Adipocyte (in vitro differentiated cells): ENCODE results near the gene TP63.

Experiments
- DNase-seq: peaks from one replicate; pipeline ENCODE4 v3.0.0-alpha.2; 2015; ENCODE audit warnings: low read depth
- H3K27me3 ChIP-seq: replicated peaks from 2 replicates; pipeline ENCODE4 v1.7.0; 2013; ENCODE audit warnings: mild to moderate bottlenecking, low read length, moderate library complexity; ENCODE audit not compliant: control insufficient read depth, insufficient read depth
- H3K36me3 ChIP-seq: 2 replicates; pipeline ENCODE4 v1.7.0; 2013; ENCODE audit warnings: low read length, mild to moderate bottlenecking, moderate library complexity; ENCODE audit not compliant: control insufficient read depth, insufficient read depth, severe bottlenecking
- H3K4me1 ChIP-seq: 2 replicates; pipeline ENCODE4 v1.7.0; 2013; ENCODE audit warnings: mild to moderate bottlenecking, low read length, moderate library complexity; ENCODE audit not compliant: control insufficient read depth, insufficient read depth
- H3K4me3 ChIP-seq: 2 replicates; pipeline ENCODE4 v1.7.0; 2013; ENCODE audit warnings: mild to moderate bottlenecking, low read length, moderate library complexity
- H3K9ac ChIP-seq: 2 replicates; pipeline ENCODE4 v1.7.0; 2013; ENCODE audit warnings: mild to moderate bottlenecking, low read length, moderate library complexity
- H3K9me3 ChIP-seq: 2 replicates; pipeline ENCODE4 v1.7.0; 2013; ENCODE audit warnings: mild to moderate bottlenecking, low read length, moderate library complexity; ENCODE audit not compliant: control insufficient read depth

TP63 gene

GRCh38 chr3:189907803-189908202, 276.6 kb downstream of the TP63 start:
- H3K9me3 ChIP-seq: no peaks in the 10 kb centered on the region
- peaks cover 12% of the 10 kb centered on the region for H3K4me1 ChIP-seq
- no peak overlapping the region for H3K4me3 ChIP-seq
- no peaks in the 10 kb centered on the region for H3K27me3 ChIP-seq
- H3K36me3 ChIP-seq: no peaks in the 10 kb centered on the region
- H3K9ac ChIP-seq: no peak overlapping the region
- no peak for DNase-seq

- H3K27me3 ChIP-seq: no peaks in the 10 kb centered on the region
- no peak overlapping the region for H3K9ac ChIP-seq
- no peak overlapping the region for H3K4me3 ChIP-seq
- H3K9me3 ChIP-seq: no peaks in the 10 kb centered on the region
- DNase-seq: peak; percentile 39
- peaks cover 6% of the 10 kb centered on the region for H3K4me1 ChIP-seq
- H3K36me3 ChIP-seq: no peaks in the 10 kb centered on the region
Observed at GRCh38 chr3:189908646-189909045, 277.5 kb downstream of the TP63 start.

GRCh38 chr3:189909139-189909538, 277.9 kb downstream of the TP63 start:
- Histone ChIP-seq H3K9ac (no peak overlapping the region), H3K36me3 (no peaks in the 10 kb centered on the region), H3K9me3 (no peaks in the 10 kb centered on the region), H3K27me3 (no peaks in the 10 kb centered on the region), H3K4me3 (no peak overlapping the region), H3K4me1 (peaks cover 6% of the 10 kb centered on the region)
- no peak for DNase-seq

- Histone ChIP-seq H3K36me3 (no peaks in the 10 kb centered on the region), H3K4me3 (no peak overlapping the region), H3K27me3 (no peaks in the 10 kb centered on the region), H3K4me1 (peaks cover 9% of the 10 kb centered on the region), H3K9me3 (no peaks in the 10 kb centered on the region), H3K9ac (no peak overlapping the region)
- no peak for DNase-seq
Observed at GRCh38 chr3:189909573-189909972, 278.4 kb downstream of the TP63 start.

- Histone ChIP-seq H3K9ac (no peak overlapping the region), H3K27me3 (no peaks in the 10 kb centered on the region), H3K9me3 (no peaks in the 10 kb centered on the region), H3K4me3 (no peak overlapping the region), H3K36me3 (no peaks in the 10 kb centered on the region), H3K4me1 (peaks cover 17% of the 10 kb centered on the region)
- DNase-seq: no peak
Observed at GRCh38 chr3:189911001-189911400, 279.8 kb downstream of the TP63 start.

- H3K4me1 ChIP-seq: peaks cover 11% of the 10 kb centered on the region
- H3K36me3 ChIP-seq: no peaks in the 10 kb centered on the region
- peak; percentile 90 for DNase-seq
- H3K27me3 ChIP-seq: no peaks in the 10 kb centered on the region
- no peaks in the 10 kb centered on the region for H3K9me3 ChIP-seq
- H3K4me3 ChIP-seq: no peak overlapping the region
- H3K9ac ChIP-seq: no peak overlapping the region
Observed at GRCh38 chr3:189914799-189915198, 283.6 kb downstream of the TP63 start.

GRCh38 chr3:189921770-189922169, 290.6 kb downstream of the TP63 start:
- Histone ChIP-seq H3K4me3 (no peak overlapping the region), H3K9ac (no peak overlapping the region), H3K36me3 (no peaks in the 10 kb centered on the region), H3K4me1 (no peaks in the 10 kb centered on the region), H3K9me3 (peaks cover 10% of the 10 kb centered on the region), H3K27me3 (no peaks in the 10 kb centered on the region)
- DNase-seq: no peak

- Histone ChIP-seq H3K9me3 (peaks cover 6% of the 10 kb centered on the region), H3K4me3 (no peak overlapping the region), H3K4me1 (no peaks in the 10 kb centered on the region), H3K9ac (no peak overlapping the region), H3K36me3 (no peaks in the 10 kb centered on the region), H3K27me3 (no peaks in the 10 kb centered on the region)
- no peak for DNase-seq
Observed at GRCh38 chr3:189927975-189928895, 297.0 kb downstream of the TP63 start.

- Histone ChIP-seq H3K4me3 (no peak overlapping the region), H3K9me3 (no peaks in the 10 kb centered on the region), H3K27me3 (peaks cover 4% of the 10 kb centered on the region), H3K36me3 (no peaks in the 10 kb centered on the region), H3K9ac (no peak overlapping the region), H3K4me1 (peaks cover 5% of the 10 kb centered on the region)
- no peak for DNase-seq
Observed at GRCh38 chr3:189936201-189936945, 305.2 kb downstream of the TP63 start.

- Histone ChIP-seq H3K36me3 (no peaks in the 10 kb centered on the region), H3K9ac (no peak overlapping the region), H3K27me3 (peaks cover 4% of the 10 kb centered on the region), H3K4me3 (no peak overlapping the region), H3K4me1 (peaks cover 10% of the 10 kb centered on the region), H3K9me3 (no peaks in the 10 kb centered on the region)
- DNase-seq: peak; percentile 83
Observed at GRCh38 chr3:189937302-189938127, 306.3 kb downstream of the TP63 start.

- peaks cover 10% of the 10 kb centered on the region for H3K4me1 ChIP-seq
- no peaks in the 10 kb centered on the region for H3K9me3 ChIP-seq
- H3K27me3 ChIP-seq: peaks cover 4% of the 10 kb centered on the region
- no peaks in the 10 kb centered on the region for H3K36me3 ChIP-seq
- no peak for DNase-seq
- no peak overlapping the region for H3K4me3 ChIP-seq
- no peak overlapping the region for H3K9ac ChIP-seq
Observed at GRCh38 chr3:189941125-189941524, 309.9 kb downstream of the TP63 start.
